Stimulated activated CD4-positive, alpha-beta T cell treated with anti-CD3 and anti-CD28 coated beads, Interleukin-15, amount 100 ng/mL, for 1 hour (primary cell): ENCODE results near the gene SPACA7.
"Not testable (repeated sequence)": the region's sequence is repeated elsewhere in the genome, so short reads cannot be mapped to it uniquely, and the experiment has no call there.

ENCODE experiments used
- DNase-seq, 2 donors: peaks; one replicate each; pipeline ENCODE4 v3.0.0-alpha.2; 2020; ENCODE audit warnings: low read depth in 1 of 2, low spot score in 1 of 2

SPACA7 gene

GRCh38 chr13:112416647-112417046 is 40.5 kb downstream of the SPACA7 start:
- no peak for DNase-seq

- no peak for DNase-seq
Observed at GRCh38 chr13:112417079-112417478, 40.9 kb downstream of the SPACA7 start.

GRCh38 chr13:112424098-112424497 is 47.9 kb downstream of the SPACA7 start:
- DNase-seq: no peak

GRCh38 chr13:112428704-112429103 is 52.5 kb downstream of the SPACA7 start:
- DNase-seq: no peak

- DNase-seq: no peak
Observed at GRCh38 chr13:112431734-112432133, 55.6 kb downstream of the SPACA7 start.

GRCh38 chr13:112432734-112433133 is 56.6 kb downstream of the SPACA7 start:
- not testable (repeated sequence) for DNase-seq

DNA sequence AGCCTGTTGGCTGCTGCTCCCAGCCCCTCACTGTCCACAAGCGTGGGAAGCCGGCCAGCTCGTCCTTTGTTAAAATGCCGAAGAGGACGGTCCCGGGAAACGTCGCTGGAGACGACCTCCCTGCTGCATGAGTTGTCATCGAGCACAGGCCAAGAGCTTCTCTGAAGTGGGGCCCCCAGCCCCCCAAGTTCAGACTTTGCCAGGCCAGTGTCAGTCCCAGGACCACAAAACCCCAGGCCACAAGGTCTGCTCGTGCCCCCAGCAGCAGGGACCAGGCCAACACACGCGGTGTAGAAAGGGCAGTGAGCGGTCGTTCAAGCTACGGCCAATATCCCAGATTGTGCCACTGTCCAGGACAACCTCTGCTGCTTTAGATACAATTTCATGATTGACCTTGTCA is 57.4 kb downstream of the SPACA7 start:
- not testable (repeated sequence) for DNase-seq

GRCh38 chr13:112434032-112434431 is 57.9 kb downstream of the SPACA7 start:
- no peak for DNase-seq

DNA sequence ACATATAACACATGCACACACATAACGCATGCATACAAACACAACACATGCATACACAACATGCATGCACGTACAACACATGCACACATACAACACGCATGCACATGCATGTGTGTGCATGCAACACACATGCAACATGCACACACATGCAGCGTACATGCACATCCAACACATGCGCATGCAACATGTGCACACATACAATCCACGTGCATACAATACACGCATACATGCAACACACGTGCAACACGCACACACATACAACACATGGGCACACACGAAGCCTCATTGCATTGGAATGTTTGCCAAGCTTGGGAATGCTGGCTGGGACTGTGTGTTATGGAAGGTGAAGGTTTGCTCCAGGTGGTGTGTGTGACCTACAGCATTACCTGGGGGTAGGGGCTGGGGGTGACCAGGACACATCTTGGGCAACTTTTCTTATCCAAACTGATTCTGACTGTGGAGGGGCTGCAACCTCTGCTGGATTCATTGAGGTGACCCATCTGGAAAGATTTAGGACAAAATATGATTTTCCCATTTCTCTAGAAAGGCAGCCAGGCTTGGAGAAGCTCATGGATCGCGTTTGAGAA is 58.9 kb downstream of the SPACA7 start:
- DNase-seq: no peak

DNA sequence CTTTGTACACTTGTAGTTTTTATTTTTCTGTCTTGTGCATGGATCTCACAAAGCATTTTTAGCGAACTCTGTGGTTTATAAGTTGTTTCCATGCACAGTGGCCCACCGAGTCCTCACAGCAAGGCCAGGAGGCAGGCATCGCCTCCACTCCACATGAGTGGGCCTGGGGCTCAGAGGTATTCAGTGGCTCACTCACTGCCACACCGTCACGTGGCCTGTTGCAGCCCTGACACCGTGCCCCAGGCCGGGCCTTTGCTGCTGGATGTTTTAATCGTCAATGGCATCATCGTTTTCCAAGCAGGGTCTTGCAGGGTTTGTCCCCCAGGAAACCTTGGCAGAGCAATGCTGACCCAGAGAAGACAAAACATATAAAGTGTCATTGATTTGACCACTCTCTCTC is 59.8 kb downstream of the SPACA7 start:
- no peak for DNase-seq

- no peak for DNase-seq
Observed at GRCh38 chr13:112438094-112438493, 61.9 kb downstream of the SPACA7 start.

- no peak for DNase-seq
Observed at GRCh38 chr13:112438515-112438914, 62.4 kb downstream of the SPACA7 start.

GRCh38 chr13:112441226-112441625 is 65.1 kb downstream of the SPACA7 start:
- no peak for DNase-seq

GRCh38 chr13:112441779-112442310 is 65.7 kb downstream of the SPACA7 start:
- DNase-seq: no peak

DNA sequence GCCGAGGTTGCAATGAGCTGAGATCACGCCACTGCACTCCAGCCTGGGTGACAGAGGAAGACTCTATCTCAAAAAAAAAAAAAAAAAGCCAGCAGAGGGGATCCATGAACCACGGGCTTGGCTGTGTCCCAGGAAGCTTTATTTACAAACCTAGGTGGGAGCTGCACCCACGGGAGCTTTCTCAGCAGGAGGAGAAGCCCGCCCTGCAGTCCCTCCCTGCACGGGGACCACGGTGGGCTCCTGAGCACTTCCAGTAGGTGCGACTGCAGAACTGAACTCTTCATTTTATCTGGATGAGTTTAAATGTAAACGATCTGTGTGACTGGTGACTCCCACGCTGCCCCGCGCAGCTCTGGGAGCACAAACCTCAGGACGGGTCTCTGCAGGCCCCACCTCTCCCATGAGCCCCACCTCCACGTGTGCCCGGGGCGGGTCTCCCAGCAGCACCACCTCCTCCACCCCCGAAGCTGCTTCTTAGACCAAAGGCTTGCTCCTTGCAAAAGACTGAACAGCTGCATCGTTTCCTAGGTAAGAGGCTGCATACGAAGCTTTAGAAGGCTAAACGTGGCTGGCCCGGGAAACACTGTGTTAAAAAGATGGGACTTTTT is 66.4 kb downstream of the SPACA7 start:
- DNase-seq: no peak

DNA sequence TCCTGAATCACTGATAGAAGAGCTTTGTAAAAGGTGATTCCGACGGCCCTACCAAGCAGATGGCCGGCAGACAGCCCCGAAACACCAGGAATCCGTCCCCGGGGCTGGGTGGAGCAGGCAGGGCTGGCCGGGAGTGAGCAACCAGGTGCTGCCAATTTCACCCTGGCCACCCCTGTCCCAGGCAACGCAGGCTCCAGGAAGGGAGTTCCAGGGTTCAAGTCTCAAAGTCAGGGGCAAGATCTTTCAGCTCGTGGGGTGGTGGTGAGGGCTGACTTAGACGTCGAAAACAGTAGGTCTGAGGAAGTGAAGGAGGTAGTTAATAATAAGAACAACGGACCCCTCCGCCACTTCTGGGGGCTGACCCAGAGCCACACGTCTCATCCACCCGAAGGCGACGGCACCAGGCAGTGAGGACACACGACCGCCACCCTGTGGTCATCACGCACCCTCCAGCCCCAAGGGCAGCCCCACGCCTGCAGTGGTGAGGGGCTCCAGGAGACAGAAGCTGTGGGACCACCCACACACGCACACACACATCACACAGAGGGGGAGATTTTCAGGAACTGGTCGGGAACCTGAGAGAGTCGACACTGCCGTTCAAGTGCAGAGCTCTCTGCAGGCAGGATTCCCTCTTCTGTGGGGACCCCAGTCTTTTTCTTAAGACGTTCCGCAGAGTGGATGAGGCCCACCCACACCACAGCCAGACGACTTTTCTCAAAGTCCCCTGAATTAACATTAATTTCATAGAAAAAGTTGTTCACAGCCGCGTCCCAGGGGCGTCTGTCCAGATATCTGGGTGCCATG is 67.2 kb downstream of the SPACA7 start:
- DNase-seq: no peak

GRCh38 chr13:112443995-112444311 is 67.8 kb downstream of the SPACA7 start:
- DNase-seq: no peak

DNA sequence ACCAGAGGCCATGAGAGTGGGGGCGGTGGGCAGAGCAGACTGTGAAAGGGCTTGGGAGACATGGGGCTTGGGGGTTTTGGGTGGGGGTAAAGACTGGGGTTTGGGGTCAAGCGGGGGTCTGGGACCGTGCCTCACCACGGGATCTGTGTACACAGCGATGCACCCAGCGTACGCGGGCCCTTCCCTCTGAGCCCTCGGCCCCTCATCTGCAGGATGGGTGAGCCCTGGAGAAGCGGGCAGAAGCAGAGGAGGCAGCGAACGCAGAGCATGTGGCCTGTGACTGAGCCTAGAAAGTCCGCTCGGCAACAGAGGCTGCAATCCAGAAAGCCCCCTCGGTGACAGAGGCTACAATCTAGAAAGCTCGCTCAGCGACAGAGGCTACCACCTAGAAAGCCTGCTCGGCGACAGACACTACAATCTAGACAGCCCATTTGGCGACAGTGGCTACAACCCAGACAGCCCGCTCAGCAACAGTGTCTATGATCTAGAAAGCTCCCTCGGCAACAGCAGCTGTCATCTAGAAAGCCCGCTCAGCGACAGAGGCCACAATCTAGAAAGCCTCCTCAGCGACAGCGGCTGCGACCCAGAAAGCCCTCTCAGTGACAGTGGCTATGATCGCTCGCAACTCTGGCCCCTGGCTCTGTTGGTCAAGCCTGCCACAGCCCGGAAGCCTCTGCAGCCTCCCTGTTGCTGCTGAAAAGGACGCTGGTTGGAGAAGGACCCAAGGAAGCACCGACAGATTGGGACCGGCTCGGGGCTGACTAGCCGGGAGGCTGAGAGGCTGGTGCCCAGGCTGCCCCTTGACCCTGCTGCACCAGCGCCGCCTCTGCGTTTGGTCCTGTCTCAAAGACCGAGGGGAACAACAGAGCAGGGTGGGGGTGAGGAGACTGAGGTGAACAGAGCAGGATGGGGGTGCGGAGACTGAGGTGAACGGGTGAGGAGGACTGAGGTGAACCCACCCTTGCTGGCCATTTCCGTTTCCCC is 68.6 kb downstream of the SPACA7 start:
- no peak for DNase-seq

DNA sequence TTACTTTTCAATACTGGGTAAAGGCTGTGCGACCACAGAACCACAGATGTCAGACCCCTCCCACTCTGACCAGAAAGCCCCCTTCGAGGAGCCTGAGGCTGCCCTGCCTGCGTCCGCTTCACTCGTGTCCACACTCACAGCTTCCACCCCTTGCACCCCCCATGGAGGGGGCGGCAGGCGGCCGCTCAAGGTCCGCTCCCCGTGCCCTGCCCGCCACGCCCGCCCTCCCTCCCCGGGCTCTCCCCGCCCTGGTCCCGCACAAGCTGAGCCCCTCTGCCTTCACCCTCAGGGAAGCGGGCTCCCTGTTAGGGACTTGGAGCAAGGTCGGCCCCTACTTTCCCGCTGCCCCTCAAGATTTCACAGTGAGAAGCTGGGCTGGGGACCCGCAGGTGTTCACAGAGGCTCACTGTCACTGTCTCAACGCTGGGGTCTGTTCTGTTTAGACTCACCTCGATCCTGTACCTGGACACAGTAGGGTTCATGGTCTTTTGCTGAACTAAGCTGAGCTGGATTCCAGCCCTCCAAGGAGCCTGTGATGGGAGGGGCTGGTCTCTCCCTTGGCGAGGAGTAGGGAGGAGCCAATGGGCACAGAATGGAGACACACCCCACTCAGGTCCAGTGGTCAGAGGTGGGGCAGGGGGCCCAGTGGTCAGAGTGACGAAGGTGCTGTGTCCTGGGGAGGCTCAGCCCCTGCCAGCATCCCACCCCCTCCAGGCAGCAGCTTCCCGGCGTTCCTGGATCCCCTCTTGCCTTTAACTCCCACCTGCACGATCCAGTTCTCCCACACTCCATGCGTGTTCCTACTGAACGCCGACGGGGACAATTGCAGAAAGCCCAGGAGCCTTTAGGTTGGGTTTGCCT is 69.5 kb downstream of the SPACA7 start:
- DNase-seq: no peak

- DNase-seq: no peak
Observed at GRCh38 chr13:112446347-112446861, 70.2 kb downstream of the SPACA7 start.
